HepG2 (cell line): ENCODE results near the gene ZSCAN5C. TPM values are rescaled to one million over a fixed set of nuclear protein-coding genes. Genes with fewer than 3 reads are reported as not detected.

ENCODE experiments used
- ATAC-seq: fragments of 200-7000 bp; cut with Tn5 transposase; 3 replicates; pipeline ENCODE4 v1.9.1; 2020; ENCODE audit warnings: mild to moderate bottlenecking, moderate library complexity
- BruUV-seq: library from RNA; stranded (reverse); fragments of 400-500 nt; replicated peaks from 2 replicates; lab custom pipeline; 2021; lab: Mats Ljungman, UMichigan
- CTCF ChIA-PET: fragments of 300-600 bp; formaldehyde crosslinking; extraction: SDS; loops from one replicate; lab custom pipeline; 2021; ENCODE audit warnings: low total read pairs, inconsistent platforms, low intra/inter-chr PET ratio; lab: Yijun Ruan, JAX
- POLR2A ChIA-PET: fragments of 350-600 bp; sonication (Branson Sonifier 250); formaldehyde crosslinking; loops from one replicate; lab custom pipeline; 2020; ENCODE audit warnings: antibody characterized with exemption, inconsistent platforms; lab: Yijun Ruan, JAX
- DNase-seq: peaks from one replicate; pipeline ENCODE4 v3.0.0-alpha.2; 2015; ENCODE audit warnings: low spot score
- FAIRE-seq: peaks from 3 replicates; lab custom pipeline; 2011; peaks lifted over from hg19 to GRCh38; lab: Jason Lieb, UNC
- H2AFZ ChIP-seq: one replicate; pipeline ENCODE4 v1.6.1; 2011; ENCODE audit warnings: low read length, inconsistent platforms
- H3K27ac ChIP-seq: fragments of 300-600 bp; 3 replicates; pipeline ENCODE4 v1.8.0; 2011; ENCODE audit warnings: mixed run types, mild to moderate bottlenecking, mixed read lengths, low read length, inconsistent platforms; ENCODE audit not compliant: insufficient read depth; ENCODE audit errors: extremely low read length
- H3K27me3 ChIP-seq, 2 experiments: fragments of 200-600 bp in 1 of 2; 2 replicates in 1 of 2; 3 replicates in 1 of 2; pipeline versions ENCODE4 v1.6.0 to v1.8.0; 2011; ENCODE audit warnings: low read length in 2 of 2, mild to moderate bottlenecking in 2 of 2, moderate library complexity in 2 of 2, inconsistent platforms in 1 of 2; ENCODE audit not compliant: insufficient read depth in 2 of 2, control insufficient read depth in 1 of 2
- H3K36me3 ChIP-seq, 2 experiments: fragments of 200-600 bp in 1 of 2; replicated peaks in 1 of 2; 2 replicates in 1 of 2; 3 replicates in 1 of 2; pipeline versions ENCODE4 v1.5.1 to v1.8.0; 2011; ENCODE audit warnings: low read length in 2 of 2, inconsistent platforms in 1 of 2; ENCODE audit not compliant: insufficient read depth in 2 of 2, control insufficient read depth in 1 of 2
- H3K4me1 ChIP-seq: 2 replicates; pipeline ENCODE4 v1.5.1; 2012; ENCODE audit warnings: low read length, inconsistent platforms; ENCODE audit not compliant: insufficient read depth
- H3K4me2 ChIP-seq: 2 replicates; pipeline ENCODE4 v1.6.0; 2011; ENCODE audit warnings: low read depth, low read length, inconsistent platforms
- H3K4me3 ChIP-seq, 3 experiments: fragments of 200-600 bp in 1 of 3; sonication (generic), shearing (Covaris generic) in 1 of 3; replicated peaks in 1 of 3; 2 replicates each; pipeline ENCODE4 v1.5.1; 2011 to 2016; ENCODE audit warnings: low read length in 3 of 3, inconsistent platforms in 2 of 3, low read depth in 2 of 3, mild to moderate bottlenecking in 2 of 3, control low read depth in 1 of 3, mixed read lengths in 1 of 3; ENCODE audit not compliant: insufficient read depth in 1 of 3
- H3K79me2 ChIP-seq: one replicate; pipeline ENCODE4 v1.6.1; 2011; ENCODE audit warnings: low read length, inconsistent platforms; ENCODE audit not compliant: insufficient read depth
- H3K9ac ChIP-seq: 2 replicates; pipeline ENCODE4 v1.6.0; 2011; ENCODE audit warnings: mild to moderate bottlenecking, low read depth, low read length, inconsistent platforms; ENCODE audit not compliant: insufficient read depth
- H3K9me3 ChIP-seq: 2 replicates; pipeline ENCODE4 v1.5.1; 2012; ENCODE audit warnings: mild to moderate bottlenecking, low read length
- H4K20me1 ChIP-seq: 2 replicates; pipeline ENCODE4 v1.6.0; 2011; ENCODE audit warnings: inconsistent platforms, mild to moderate bottlenecking, low read length, moderate library complexity; ENCODE audit not compliant: insufficient read depth
- AHR ChIP-seq: IDR thresholded peaks from 2 replicates; pipeline ENCODE4 v1.6.1; 2018; ENCODE audit warnings: missing genetic modification reagents, missing compliant biosample characterization
- GZF1 ChIP-seq: sonication (generic); formaldehyde crosslinking; IDR thresholded peaks from 2 replicates; pipeline ENCODE4 v1.5.1; 2020; ENCODE audit warnings: mild to moderate bottlenecking, missing genetic modification reagents
- HES4 ChIP-seq: sonication (generic); formaldehyde crosslinking; IDR thresholded peaks from 2 replicates; pipeline ENCODE4 v1.9.0; 2021; ENCODE audit warnings: mild to moderate bottlenecking, missing genetic modification reagents, borderline replicate concordance
- POGK ChIP-seq: sonication (generic); formaldehyde crosslinking; conservative IDR thresholded peaks from 2 replicates; pipeline ENCODE4 v1.8.0; 2022; ENCODE audit warnings: mild to moderate bottlenecking, moderate library complexity, missing genetic modification reagents
- POLR2A ChIP-seq, 2 experiments: IDR thresholded peaks; 2 replicates each; pipeline ENCODE4 v1.6.1; 2011; ENCODE audit warnings: low read depth in 2 of 2, low read length in 2 of 2, mild to moderate bottlenecking in 1 of 2, moderate library complexity in 1 of 2; ENCODE audit not compliant: insufficient read depth in 1 of 2
- REPIN1 ChIP-seq: sonication (generic); formaldehyde crosslinking; IDR thresholded peaks from 2 replicates; pipeline ENCODE4 v1.8.0; 2022; ENCODE audit warnings: missing genetic modification reagents, low read depth, mild to moderate bottlenecking, borderline replicate concordance
- SNRNP70 ChIP-seq: fragments of 200-400 bp; formaldehyde crosslinking; IDR thresholded peaks from 2 replicates; pipeline ENCODE4 v1.6.1; 2017; ENCODE audit warnings: mild to moderate bottlenecking, low read depth, low read length, moderate library complexity
- USF2 ChIP-seq, 2 experiments: sonication (generic) in 1 of 2; formaldehyde crosslinking in 1 of 2; IDR thresholded peaks; 2 replicates each; pipeline versions ENCODE4 v1.5.1 to v1.6.1; 2011 to 2020; ENCODE audit warnings: borderline replicate concordance in 1 of 2, low read depth in 1 of 2, low read length in 1 of 2, mild to moderate bottlenecking in 1 of 2, missing genetic modification reagents in 1 of 2, moderate library complexity in 1 of 2
- ZNF34 ChIP-seq: sonication (generic); formaldehyde crosslinking; IDR thresholded peaks from 2 replicates; pipeline ENCODE4 v1.4.0; 2020; ENCODE audit warnings: mild to moderate bottlenecking, missing genetic modification reagents, borderline replicate concordance
- ZSCAN29 ChIP-seq: sonication (generic); formaldehyde crosslinking; conservative IDR thresholded peaks from 2 replicates; pipeline ENCODE4 v1.4.0; 2020; ENCODE audit warnings: mild to moderate bottlenecking, missing genetic modification reagents
- WGBS: methylation state at CpG from one replicate; pipeline ENCODE4 v1.1.6; 2017; ENCODE audit warnings: low lambda C conversion rate; 5-methylcytosine and 5-hydroxymethylcytosine counted together
- in situ Hi-C: cut with HindIII; loops from 2 replicates; pipeline ENCODE4 v1.10.0; 2017; ENCODE audit warnings: low pct_unique_long_range_greater_than_20kb; ENCODE audit not compliant: extremely low pct_ligation_motif_present
- intact Hi-C: fragments of 100-400 bp; cut with micrococcal nuclease; formaldehyde crosslinking; loops from one replicate; pipeline ENCODE4 v1.10.0; 2022; ENCODE audit not compliant: unreplicated experiment
- polyA plus RNA-seq, 8 experiments: library from polyadenylated mRNA; depleted of rRNA in 3 of 8; stranded (reverse) in 7 of 8; unstranded in 1 of 8; fragments of >200 nt; fragmentation: Illumina TruSeq in 4 of 8; extraction: Trizol in 4 of 8; gene quantifications; 2 replicates each; pipeline versions ENCODE4 v1.2.1 to v1.2.3, GENCODE V29; 2011 to 2016; ENCODE audit warnings: low read depth in 4 of 8, missing spikeins in 1 of 8, mixed read lengths in 1 of 8; ENCODE audit not compliant: insufficient read depth in 1 of 8
- total RNA-seq, 5 experiments: library from RNA; depleted of rRNA; stranded (reverse); fragments of >200 nt; fragmentation: Illumina TruSeq; extraction: Trizol; gene quantifications; 2 replicates each; pipeline ENCODE4 v1.2.3, GENCODE V29; 2016; ENCODE audit warnings: low read depth in 1 of 5
- TF ChIP-seq, protein P1 (sequence below): sonication (generic); formaldehyde crosslinking; IDR thresholded peaks from 2 replicates; pipeline ENCODE4 v1.5.0; 2020; ENCODE audit warnings: missing genetic modification reagents, mild to moderate bottlenecking, borderline replicate concordance
- TF ChIP-seq, protein P2 (sequence below): sonication (generic); formaldehyde crosslinking; IDR thresholded peaks from 2 replicates; pipeline ENCODE4 v1.4.0; 2020; ENCODE audit warnings: missing genetic modification reagents, low read depth, mild to moderate bottlenecking, borderline replicate concordance

The ZSCAN5C gene
- total and polyA plus RNA-seq, 2 of the 13 experiments (the other 11 are each of a cell fraction or from before 2014, with no cell fraction given): not detected

DNA sequence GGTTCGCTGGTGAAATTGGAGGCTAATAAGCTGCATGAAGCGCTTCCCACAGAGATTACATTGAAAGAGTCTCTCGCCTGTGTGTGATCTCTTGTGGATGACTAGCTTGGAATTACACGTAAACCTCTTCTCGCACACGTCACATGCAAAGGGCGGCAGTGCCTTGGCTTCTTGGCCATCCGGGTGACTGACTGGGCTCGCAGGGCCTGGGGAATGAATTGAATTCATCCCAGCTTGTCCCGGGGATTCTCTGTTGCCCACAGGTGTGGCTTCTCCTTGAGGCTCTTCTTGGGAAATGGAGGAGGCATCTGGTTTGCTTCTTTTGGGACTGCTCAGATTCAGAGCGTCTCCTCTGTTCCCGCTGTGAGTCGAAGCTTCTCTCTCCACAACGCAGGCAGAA is 19.8 kb downstream of the ZSCAN5C start:
- no peak overlapping the region for H3K4me3 ChIP-seq
- no peaks in the 10 kb centered on the region for H3K9me3 ChIP-seq
- no TSS peak for BruUV-seq
- in situ Hi-C loops (no loop called here), intact Hi-C loops (no loop called here)
- no peak overlapping the region for H3K4me2 ChIP-seq
- no peaks in the 10 kb centered on the region for H3K27me3 ChIP-seq
- H3K4me1 ChIP-seq: no peaks in the 10 kb centered on the region
- ATAC-seq (no peak), FAIRE-seq (no peak), DNase-seq (no peak)
- CTCF ChIA-PET: interaction anchor here (1.2 kb wide), 1 partner anchor 145 kb away, joined by 5 read pairs; no protein-coding TSS in a partner anchor
- TF ChIP-seq USF2 (IDR thresholded peaks at IDR 0.05; ENCODE audit: low read depth, low read length) (no peak), USF2 (CRISPR knock-in tag; IDR thresholded peaks at IDR 0.05; ENCODE audit: borderline replicate concordance) (no peak), SNRNP70 (no peak)
- TF ChIP-seq, protein P1, sequence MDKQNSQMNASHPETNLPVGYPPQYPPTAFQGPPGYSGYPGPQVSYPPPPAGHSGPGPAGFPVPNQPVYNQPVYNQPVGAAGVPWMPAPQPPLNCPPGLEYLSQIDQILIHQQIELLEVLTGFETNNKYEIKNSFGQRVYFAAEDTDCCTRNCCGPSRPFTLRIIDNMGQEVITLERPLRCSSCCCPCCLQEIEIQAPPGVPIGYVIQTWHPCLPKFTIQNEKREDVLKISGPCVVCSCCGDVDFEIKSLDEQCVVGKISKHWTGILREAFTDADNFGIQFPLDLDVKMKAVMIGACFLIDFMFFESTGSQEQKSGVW (CRISPR knock-in tag): no peak
- POLR2A ChIA-PET: no interaction called here
- no peak overlapping the region for H3K9ac ChIP-seq
- H2AFZ ChIP-seq: no peak overlapping the region
- no peaks in the 10 kb centered on the region for H4K20me1 ChIP-seq
- no peaks in the 10 kb centered on the region for H3K79me2 ChIP-seq
- 88% methylated on average over 14 of the region's 14 CpGs for WGBS
- H3K27ac ChIP-seq: no peak overlapping the region
- H3K36me3 ChIP-seq: peaks cover 1 to 8% of the 10 kb centered on the region in 2 experiments

DNA sequence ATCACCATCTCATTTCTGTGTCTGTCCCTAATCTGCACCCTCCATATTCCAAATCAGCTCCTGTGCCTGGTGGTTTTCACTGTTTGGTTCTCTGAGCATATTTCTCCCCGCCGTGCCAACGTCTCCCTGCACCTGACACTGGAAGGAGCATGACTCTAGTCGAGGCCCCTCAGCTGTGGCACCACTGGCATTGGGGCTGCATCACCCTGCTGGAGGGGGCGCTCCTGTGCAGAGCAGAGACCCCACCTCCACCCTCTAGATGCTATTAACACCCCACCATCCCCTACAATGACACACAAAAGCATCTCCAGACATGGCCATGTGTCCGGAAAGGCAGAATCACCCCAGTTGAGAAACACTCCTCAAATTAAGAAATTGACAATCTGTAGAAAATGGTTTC is 20.8 kb downstream of the ZSCAN5C start:
- Histone ChIP-seq H3K79me2 (no peaks in the 10 kb centered on the region), H3K27me3 (no peaks in the 10 kb centered on the region), H3K9me3 (no peaks in the 10 kb centered on the region), H3K4me1 (no peaks in the 10 kb centered on the region), H3K36me3 (peaks cover 1 to 8% of the 10 kb centered on the region in 2 experiments), H2AFZ (no peak overlapping the region), H3K27ac (no peak overlapping the region), H3K4me3 (no peak overlapping the region), H3K4me2 (no peak overlapping the region), H3K9ac (no peak overlapping the region), H4K20me1 (no peaks in the 10 kb centered on the region)
- no peak for ATAC-seq
- CTCF ChIA-PET: no interaction called here
- intact Hi-C loops: no loop called here
- FAIRE-seq: no peak
- DNase-seq: no peak
- in situ Hi-C loops: no loop called here
- 83% methylated on average over 6 of the region's 6 CpGs for WGBS
- POLR2A ChIA-PET: no interaction called here
- no TSS peak for BruUV-seq
- TF ChIP-seq POLR2A (IDR thresholded peaks at IDR 0.05; ENCODE audit: insufficient read depth in 1 of 2, low read depth in 2 of 2, low read length in 2 of 2) (no peak), REPIN1 (CRISPR knock-in tag) (no peak), ZNF34 (CRISPR knock-in tag) (no peak), ZSCAN29 (CRISPR knock-in tag) (no peak), GZF1 (no peak), HES4 (no peak), AHR (CRISPR knock-in tag) (no peak), POGK (no peak)
- TF ChIP-seq, protein P2, sequence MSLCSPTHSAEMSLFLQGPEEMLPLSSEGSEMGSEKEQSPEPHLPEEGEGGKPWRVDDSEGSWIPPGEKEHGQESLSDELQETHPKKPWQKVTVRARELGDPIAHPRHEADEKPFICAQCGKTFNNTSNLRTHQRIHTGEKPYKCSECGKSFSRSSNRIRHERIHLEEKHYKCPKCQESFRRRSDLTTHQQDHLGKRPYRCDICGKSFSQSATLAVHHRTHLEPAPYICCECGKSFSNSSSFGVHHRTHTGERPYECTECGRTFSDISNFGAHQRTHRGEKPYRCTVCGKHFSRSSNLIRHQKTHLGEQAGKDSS: no peak
